OCI-LY3 (cell line): Measurements from ENCODE around the gene COMMD7.
"Not testable (repeated sequence)": the region's sequence is repeated elsewhere in the genome, so short reads cannot be mapped to it uniquely, and the experiment has no call there.

Experiments
- EZH2phosphoT487 ChIP-seq: fragments of 200-600 bp; shearing (Covaris generic); IDR thresholded peaks from 2 replicates; pipeline ENCODE4 v1.6.1; 2018; ENCODE audit warnings: antibody characterized with exemption, mixed run types, low read depth
- TF ChIP-seq, protein P1 (sequence below): fragments of 200-600, 300-600 bp; sonication (generic); IDR thresholded peaks from 2 replicates; pipeline ENCODE4 v1.5.1; 2014; ENCODE audit warnings: antibody characterized with exemption, low read length, low read depth

DNA sequence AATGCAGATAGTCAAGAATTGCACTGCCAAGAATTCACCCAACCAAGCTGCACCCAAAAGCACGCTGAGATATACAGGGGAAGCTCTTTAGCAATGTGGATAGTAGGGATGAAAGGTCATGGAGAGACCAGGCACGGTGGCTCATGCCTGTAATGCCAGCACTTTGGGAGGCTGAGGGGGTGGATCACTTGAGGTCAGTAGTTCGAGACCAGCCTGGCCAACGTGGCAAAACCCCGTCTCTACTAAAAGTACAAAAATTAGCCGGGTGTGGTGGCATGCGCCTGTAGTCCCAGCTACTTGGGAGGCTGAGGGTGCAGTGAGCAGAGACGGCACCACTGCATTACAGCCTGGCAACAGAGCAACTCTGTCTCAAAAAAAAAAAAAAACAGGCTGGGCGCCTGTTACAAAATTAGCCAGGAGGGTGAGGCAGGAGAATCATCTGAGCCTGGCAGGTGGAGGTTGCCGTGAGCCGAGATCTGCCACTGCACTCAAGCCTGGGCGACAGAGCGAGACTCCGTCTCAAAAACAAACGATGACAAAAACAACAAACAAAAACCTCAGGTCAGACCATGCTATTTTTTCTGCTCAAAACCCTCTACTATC lies 34.1 kb downstream of the COMMD7 start:
- TF ChIP-seq, protein P1, sequence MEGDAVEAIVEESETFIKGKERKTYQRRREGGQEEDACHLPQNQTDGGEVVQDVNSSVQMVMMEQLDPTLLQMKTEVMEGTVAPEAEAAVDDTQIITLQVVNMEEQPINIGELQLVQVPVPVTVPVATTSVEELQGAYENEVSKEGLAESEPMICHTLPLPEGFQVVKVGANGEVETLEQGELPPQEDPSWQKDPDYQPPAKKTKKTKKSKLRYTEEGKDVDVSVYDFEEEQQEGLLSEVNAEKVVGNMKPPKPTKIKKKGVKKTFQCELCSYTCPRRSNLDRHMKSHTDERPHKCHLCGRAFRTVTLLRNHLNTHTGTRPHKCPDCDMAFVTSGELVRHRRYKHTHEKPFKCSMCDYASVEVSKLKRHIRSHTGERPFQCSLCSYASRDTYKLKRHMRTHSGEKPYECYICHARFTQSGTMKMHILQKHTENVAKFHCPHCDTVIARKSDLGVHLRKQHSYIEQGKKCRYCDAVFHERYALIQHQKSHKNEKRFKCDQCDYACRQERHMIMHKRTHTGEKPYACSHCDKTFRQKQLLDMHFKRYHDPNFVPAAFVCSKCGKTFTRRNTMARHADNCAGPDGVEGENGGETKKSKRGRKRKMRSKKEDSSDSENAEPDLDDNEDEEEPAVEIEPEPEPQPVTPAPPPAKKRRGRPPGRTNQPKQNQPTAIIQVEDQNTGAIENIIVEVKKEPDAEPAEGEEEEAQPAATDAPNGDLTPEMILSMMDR = not testable (repeated sequence)
- TF ChIP-seq EZH2phosphoT487 = not testable (repeated sequence)
